Activated naive CD4-positive, alpha-beta T cell treated with anti-CD3 and anti-CD28 coated beads for 36 hours (primary cell): ENCODE data around the gene TUBGCP3. TPM values are rescaled to one million over a fixed set of nuclear protein-coding genes. Genes with fewer than 3 reads are reported as not detected.

Experiments
- CTCF ChIA-PET: fragments of 350-600 bp; sonication (Branson Sonifier 250); formaldehyde crosslinking; loops from one replicate; lab custom pipeline; 2021; ENCODE audit warnings: antibody characterized with exemption; lab: Charles Lee
- DNase-seq: peaks from one replicate; pipeline ENCODE4 v3.0.0-alpha.2; 2020
- H3K27ac Mint-ChIP-seq: one replicate; pipeline ENCODE4 v1.8.0; 2021; ENCODE audit warnings: mild to moderate bottlenecking, mixed read lengths
- H3K27me3 Mint-ChIP-seq: one replicate; pipeline ENCODE4 v1.8.0; 2021; ENCODE audit warnings: low read depth, mixed read lengths
- H3K36me3 Mint-ChIP-seq: one replicate; pipeline ENCODE4 v1.8.0; 2021; ENCODE audit warnings: low read depth, mixed read lengths
- H3K4me1 Mint-ChIP-seq: one replicate; pipeline ENCODE4 v1.8.0; 2021; ENCODE audit warnings: low read depth, mixed read lengths
- H3K4me3 Mint-ChIP-seq: one replicate; pipeline ENCODE4 v1.8.0; 2021; ENCODE audit warnings: mild to moderate bottlenecking, moderate library complexity, mixed read lengths
- H3K9me3 Mint-ChIP-seq: one replicate; pipeline ENCODE4 v1.8.0; 2021; ENCODE audit warnings: mixed read lengths
- intact Hi-C: fragments of 100-400 bp; cut with micrococcal nuclease; formaldehyde crosslinking; loops from one replicate; pipeline ENCODE4 v1.15.1; 2023
- total RNA-seq, 2 experiments: library from RNA; stranded (reverse); gene quantifications; one replicate each; pipeline ENCODE4 v1.2.3, GENCODE V29; 2021

The TUBGCP3 gene
- total RNA-seq, 2 experiments from 2014 or later = 87.5 to 88.3 TPM

DNA sequence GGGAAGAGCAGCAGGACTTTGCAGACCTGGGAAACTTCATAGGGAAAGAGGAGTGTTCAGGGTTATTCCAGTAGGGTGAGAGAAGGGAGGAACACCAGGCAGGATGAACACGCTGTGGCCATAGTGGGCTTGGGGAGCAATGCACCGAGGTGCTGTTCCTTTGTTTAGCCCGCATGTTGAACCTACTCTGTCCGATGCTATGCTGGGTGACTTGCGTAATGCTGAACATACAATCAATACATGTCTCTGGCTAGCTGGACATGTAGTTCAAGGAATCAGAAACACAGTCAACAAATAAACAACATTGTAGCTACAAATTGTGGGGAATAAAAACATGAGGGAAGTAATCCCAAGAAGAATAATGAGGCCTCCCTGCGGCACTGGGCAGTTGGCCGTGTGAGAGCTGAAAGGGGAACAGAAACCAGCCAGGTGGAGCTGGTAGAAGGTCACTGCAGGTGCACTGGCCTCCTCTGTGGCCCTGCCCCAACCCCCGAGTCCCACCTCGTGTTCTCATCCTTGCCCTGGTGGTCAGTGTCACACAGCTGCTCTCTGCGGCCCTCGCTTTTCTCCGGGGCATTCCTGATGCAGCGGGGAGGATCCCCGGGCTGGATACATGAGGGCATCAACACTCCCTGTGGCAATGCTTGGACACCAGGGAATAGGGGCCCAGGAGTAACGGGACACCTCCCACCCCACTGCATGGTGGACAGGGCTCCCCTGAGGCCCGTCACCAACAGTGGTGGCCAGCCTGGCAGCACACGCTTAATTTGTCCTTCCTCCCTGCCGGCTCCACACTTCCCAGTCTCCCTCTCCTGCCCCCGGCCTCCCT is 36.9 kb upstream of the TUBGCP3 start:
- Mint-ChIP-seq H3K4me3 (no peak overlapping the region), H3K27ac (no peak overlapping the region), H3K36me3 (no peaks in the 10 kb centered on the region), H3K4me1 (no peaks in the 10 kb centered on the region), H3K9me3 (no peaks in the 10 kb centered on the region), H3K27me3 (no peaks in the 10 kb centered on the region)
- intact Hi-C loops = no loop called here
- DNase-seq = no peak
- CTCF ChIA-PET = no interaction called here

DNA sequence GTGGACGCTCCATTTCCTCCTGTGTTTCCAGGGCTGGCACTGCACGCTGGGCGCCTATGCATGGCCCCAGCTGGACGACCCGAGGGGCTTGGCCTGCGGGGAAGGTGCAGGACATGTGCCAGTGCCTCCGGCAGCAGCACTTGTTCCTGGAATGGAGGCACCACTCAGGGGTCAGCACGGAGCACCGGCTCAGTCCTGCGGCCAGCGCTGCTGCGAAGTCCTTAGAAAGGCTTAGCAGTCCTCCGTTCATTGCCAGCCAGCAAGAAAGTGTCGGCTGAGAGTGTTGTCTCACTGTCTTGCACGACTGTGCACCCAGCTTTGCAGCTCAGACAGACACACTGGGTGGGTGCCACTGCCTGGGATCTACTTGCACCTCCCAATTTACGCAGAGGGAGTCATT is 36.1 kb upstream of the TUBGCP3 start:
- H3K4me1 Mint-ChIP-seq = no peaks in the 10 kb centered on the region
- H3K27me3 Mint-ChIP-seq = no peaks in the 10 kb centered on the region
- no peaks in the 10 kb centered on the region for H3K36me3 Mint-ChIP-seq
- CTCF ChIA-PET = no interaction called here
- H3K9me3 Mint-ChIP-seq = no peaks in the 10 kb centered on the region
- intact Hi-C loops = no loop called here
- no peak overlapping the region for H3K4me3 Mint-ChIP-seq
- no peak for DNase-seq
- no peak overlapping the region for H3K27ac Mint-ChIP-seq

DNA sequence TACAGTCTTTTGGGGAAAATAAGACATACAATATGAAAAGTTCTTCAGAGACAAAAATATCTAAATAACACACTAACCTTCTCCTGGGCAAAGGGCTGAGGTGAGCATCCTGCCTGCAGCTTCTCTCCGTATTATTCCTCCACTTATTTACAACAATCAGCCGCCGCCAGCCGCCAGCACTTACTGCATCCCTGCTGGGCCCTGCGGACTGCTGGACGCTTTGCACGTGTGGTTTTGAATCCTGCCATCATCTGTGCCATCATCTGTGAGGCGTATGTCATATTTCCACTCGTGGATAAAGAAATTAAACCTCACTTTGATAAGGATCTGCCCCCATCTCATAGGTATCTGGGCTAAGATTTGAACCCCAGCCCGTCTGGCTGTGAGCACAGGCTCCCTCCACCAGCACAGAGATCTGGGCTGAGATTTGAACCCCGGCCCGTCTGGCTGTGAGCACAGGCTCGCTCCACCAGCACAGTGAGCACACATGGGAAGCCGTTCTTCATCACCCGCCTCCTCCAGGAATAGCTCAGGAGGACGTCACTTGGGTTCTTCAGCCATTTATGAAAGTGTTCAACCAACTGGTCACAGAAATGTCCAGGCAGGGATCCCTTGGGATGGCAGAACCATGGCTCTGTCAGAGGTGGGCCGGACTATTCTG is 35.2 kb upstream of the TUBGCP3 start:
- Mint-ChIP-seq H3K4me3 (no peak overlapping the region), H3K27me3 (no peaks in the 10 kb centered on the region), H3K27ac (no peak overlapping the region), H3K9me3 (no peaks in the 10 kb centered on the region), H3K4me1 (no peaks in the 10 kb centered on the region), H3K36me3 (no peaks in the 10 kb centered on the region)
- intact Hi-C loops = no loop called here
- CTCF ChIA-PET = no interaction called here
- no peak for DNase-seq

DNA sequence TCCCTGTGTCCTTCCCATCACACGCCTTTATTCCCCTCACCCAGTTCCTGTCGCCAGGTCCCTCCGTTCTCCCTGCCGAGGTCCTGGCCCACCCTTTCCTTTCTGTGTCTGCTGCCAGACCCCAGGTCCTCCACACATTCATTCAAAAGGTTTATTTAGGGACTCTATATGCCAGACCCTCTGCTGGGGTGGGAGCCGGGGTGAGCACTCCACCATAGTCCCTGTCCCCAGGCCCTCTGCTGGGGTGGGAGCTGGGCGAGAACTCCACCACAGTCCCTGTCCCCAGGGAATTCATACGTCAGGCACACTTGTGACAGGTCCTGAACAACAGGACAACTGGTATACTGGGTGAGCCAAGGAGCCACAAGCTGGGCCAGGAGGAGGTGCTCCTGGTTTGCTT is 34.4 kb upstream of the TUBGCP3 start:
- no peak overlapping the region for H3K4me3 Mint-ChIP-seq
- H3K27ac Mint-ChIP-seq = no peak overlapping the region
- CTCF ChIA-PET = interaction anchor here (2.0 kb wide), 1 partner anchor 16 kb away, joined by 7 read pairs; no protein-coding TSS in a partner anchor
- H3K4me1 Mint-ChIP-seq = no peaks in the 10 kb centered on the region
- H3K9me3 Mint-ChIP-seq = no peaks in the 10 kb centered on the region
- H3K27me3 Mint-ChIP-seq = no peaks in the 10 kb centered on the region
- no peaks in the 10 kb centered on the region for H3K36me3 Mint-ChIP-seq
- no peak for DNase-seq
- intact Hi-C loops = no loop called here

DNA sequence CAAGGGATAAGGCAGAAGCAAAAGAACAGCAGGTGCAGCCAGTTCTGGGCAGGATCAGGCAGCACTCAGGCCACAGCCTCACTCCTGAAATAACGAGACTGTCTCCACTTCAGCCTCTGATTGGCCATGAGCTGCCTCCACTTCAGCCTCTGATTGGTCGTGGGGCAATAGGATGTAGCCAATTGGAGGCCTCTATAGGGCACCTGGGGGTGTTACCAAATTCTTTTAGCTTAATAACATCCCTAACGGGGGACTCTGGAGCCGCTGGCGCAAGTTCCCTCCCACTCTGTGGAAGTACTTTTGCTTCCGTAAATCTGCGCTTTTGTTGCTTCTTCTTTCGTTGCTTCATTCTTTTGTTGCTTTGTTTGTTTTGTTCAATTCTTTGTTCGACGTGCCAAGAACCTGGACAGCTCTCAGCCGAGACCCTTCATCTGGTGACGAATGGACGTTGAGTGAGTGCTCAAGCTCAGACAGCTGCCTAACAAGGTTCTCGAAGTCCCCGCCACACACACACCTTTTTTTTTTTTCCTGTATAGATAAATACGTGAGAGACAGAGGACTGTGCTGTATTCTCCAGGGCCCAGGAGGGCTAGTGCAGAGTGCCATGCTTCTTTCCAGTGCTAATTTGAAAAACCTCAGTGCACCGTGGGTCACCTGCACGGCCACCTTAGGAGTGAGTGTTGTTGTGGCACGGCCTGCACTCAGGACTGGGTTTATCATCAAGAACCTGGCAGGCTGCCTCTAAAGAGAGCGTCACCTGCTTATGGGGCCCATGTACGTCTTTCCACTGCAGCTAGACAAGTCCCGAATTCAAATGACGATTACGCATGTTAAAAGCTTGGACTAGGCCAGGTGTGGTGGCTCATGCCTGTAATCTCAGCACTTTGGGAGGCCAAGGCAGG is 32.0 kb upstream of the TUBGCP3 start:
- H3K9me3 Mint-ChIP-seq = no peaks in the 10 kb centered on the region
- no peaks in the 10 kb centered on the region for H3K4me1 Mint-ChIP-seq
- peaks cover 5% of the 10 kb centered on the region for H3K27me3 Mint-ChIP-seq
- DNase-seq = no peak
- H3K36me3 Mint-ChIP-seq = no peaks in the 10 kb centered on the region
- intact Hi-C loops = no loop called here
- CTCF ChIA-PET = no interaction called here
- no peak overlapping the region for H3K4me3 Mint-ChIP-seq
- no peak overlapping the region for H3K27ac Mint-ChIP-seq

DNA sequence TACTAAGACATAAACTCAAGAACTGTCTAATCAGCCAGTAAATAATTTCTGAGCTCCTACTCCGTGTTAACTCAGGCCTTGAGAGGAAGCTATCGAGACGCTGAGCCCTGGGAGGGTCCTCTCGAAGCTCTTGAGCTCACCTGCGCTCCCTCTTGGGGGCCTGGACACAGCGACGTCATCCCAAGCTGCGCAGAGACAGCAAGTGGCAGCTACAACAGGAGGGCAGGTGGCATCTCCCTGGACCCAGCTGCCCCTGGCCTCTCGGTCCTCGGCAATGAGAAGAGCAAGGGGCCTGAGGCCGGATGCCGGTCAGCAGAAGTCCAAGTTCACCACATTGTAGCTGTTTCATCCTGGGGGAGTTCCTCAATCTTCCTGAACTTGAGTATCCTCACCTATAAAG is 30.5 kb upstream of the TUBGCP3 start:
- H3K36me3 Mint-ChIP-seq = no peaks in the 10 kb centered on the region
- CTCF ChIA-PET = interaction anchor here (0.6 to 1.3 kb wide), 5 partner anchors 10 to 256 kb away, joined by 3 to 6 read pairs (median 3); no protein-coding TSS in a partner anchor

DNA sequence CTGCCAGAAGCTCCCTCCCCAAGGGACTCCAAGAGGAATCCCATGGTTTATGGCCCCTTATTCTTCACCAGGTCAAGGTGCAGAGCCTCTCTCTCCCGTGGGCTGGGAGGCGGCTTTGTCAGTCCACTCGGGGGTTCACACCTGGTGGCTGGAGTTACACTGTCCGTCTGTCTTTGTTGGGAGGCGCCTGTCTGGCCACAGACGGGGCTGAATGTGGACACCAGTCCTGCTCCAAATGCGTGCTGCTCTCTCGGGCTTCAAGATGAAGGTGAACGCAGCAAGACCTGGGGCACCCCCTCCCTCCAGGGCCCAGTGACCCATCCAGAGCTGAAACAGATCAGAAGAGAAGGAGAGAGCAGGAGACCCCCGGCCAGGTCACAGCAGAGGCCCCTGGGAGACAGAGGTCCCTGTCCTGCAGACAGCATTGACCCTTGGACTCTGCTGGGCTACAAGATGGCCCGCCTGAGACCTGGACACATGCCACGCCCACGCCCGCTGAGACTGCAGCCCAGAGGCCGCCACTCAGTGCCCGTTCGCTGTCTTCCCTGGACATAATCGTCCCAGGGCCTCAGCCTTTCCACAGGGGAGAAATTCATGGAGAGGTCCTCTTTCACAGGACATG is 29.9 kb upstream of the TUBGCP3 start:
- intact Hi-C loops = loop anchor here (1.0 kb wide), 1 partner anchor 256 kb away; no protein-coding TSS in a partner anchor
- CTCF ChIA-PET = interaction anchor here (0.6 to 1.3 kb wide), 4 partner anchors 10 to 257 kb away, joined by 3 to 6 read pairs (median 3); no protein-coding TSS in a partner anchor

More for the DNA sequence above, 30.5 kb upstream of the TUBGCP3 start:
- peaks cover 5% of the 10 kb centered on the region for H3K27me3 Mint-ChIP-seq
- intact Hi-C loops = no loop called here
- H3K9me3 Mint-ChIP-seq = no peaks in the 10 kb centered on the region
- H3K27ac Mint-ChIP-seq = no peak overlapping the region
- no peaks in the 10 kb centered on the region for H3K4me1 Mint-ChIP-seq
- no peak overlapping the region for H3K4me3 Mint-ChIP-seq
- DNase-seq = no peak

DNA sequence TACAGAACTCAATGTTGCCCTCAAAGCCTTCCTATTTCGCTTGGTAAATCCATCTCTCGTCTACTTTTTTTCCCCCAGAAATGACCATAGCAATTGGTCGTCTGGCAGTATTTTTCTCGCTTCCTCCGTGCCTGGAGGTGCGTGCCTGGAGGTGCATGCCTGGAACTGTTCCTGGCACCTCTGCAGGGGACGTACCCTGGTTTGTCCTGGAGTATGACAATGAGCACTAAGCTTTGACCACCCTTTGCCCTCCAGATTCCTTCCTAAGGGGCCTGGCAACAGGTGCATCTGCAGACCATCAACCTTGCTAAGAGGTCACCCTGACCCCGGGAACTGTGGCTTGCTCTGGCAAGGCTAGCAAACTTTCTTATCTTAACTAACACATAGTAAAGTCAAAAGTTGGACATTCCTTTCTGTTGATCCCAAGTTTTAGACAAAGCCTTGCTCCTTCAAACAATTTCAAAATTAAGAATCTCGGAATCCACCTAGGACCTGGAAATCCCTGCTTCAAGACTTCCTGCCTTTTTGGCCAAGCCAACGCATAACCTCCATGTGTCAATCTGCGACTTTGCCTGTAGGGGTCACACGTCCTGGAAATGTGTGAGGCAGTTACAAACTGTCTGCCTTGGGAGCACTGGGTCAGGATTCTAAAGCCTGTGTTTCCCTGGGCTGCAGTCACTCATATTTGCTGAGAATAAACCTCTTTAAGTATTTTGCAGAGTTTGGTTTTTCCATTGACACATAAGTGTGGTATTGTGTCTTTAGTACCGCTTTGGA is 28.8 kb upstream of the TUBGCP3 start:
- Mint-ChIP-seq H3K27ac (no peak overlapping the region), H3K36me3 (no peaks in the 10 kb centered on the region), H3K9me3 (no peaks in the 10 kb centered on the region), H3K4me1 (no peaks in the 10 kb centered on the region), H3K27me3 (peaks cover 5% of the 10 kb centered on the region), H3K4me3 (no peak overlapping the region)
- CTCF ChIA-PET = interaction anchor here (1.2 kb wide), 1 partner anchor 11 kb away, joined by 3 read pairs; no protein-coding TSS in a partner anchor
- DNase-seq = peak; percentile 47
- intact Hi-C loops = loop anchor here (1.0 kb wide), 1 partner anchor 258 kb away; no protein-coding TSS in a partner anchor

More for the DNA sequence above, 29.9 kb upstream of the TUBGCP3 start:
- H3K9me3 Mint-ChIP-seq = no peaks in the 10 kb centered on the region
- H3K27me3 Mint-ChIP-seq = peaks cover 5% of the 10 kb centered on the region
- no peak overlapping the region for H3K4me3 Mint-ChIP-seq
- no peaks in the 10 kb centered on the region for H3K4me1 Mint-ChIP-seq
- H3K36me3 Mint-ChIP-seq = no peaks in the 10 kb centered on the region
- H3K27ac Mint-ChIP-seq = no peak overlapping the region
- DNase-seq = no peak

DNA sequence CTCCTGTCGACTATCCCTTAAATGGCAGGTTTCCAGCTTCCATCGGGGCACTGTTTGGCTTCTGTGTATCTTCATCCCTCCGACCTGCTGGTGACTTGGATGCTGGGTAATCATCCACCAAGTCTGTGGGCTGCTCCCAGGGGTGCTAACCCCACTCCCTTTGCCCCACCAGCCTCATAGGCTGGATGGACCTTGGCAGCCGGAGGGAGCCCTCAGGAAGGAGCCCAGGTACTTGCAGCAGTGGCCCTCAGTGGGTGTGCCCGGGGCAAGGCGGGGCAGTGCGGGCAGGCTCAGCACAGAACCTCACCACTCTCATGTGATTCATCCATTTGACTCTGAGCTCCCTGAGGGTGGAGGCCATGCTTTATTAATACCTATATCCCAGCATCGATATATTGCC is 27.4 kb upstream of the TUBGCP3 start:
- H3K4me3 Mint-ChIP-seq = no peak overlapping the region
- peaks cover 5% of the 10 kb centered on the region for H3K27me3 Mint-ChIP-seq
- H3K9me3 Mint-ChIP-seq = no peaks in the 10 kb centered on the region
- CTCF ChIA-PET = no interaction called here
- H3K36me3 Mint-ChIP-seq = no peaks in the 10 kb centered on the region
- DNase-seq = no peak
- intact Hi-C loops = no loop called here
- no peak overlapping the region for H3K27ac Mint-ChIP-seq
- no peaks in the 10 kb centered on the region for H3K4me1 Mint-ChIP-seq

DNA sequence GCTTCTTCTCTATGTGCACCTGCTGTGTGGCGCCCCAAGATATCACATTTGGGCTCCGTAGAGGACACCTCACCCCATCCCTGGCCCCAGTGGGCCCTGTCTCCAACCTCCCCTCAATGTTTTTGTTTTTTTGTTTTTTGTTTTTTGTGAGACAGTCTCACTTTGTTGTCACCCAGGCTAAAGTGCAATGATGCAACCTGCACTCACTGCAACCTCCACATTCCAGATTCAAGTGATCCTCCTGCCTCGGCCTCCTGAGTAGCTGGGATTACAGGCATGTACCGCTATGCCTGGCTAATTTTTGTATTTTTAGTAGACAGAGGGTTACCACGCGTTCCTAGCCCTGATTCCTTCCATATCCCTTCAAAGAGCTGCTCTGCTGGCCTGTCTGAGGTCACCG is 26.9 kb upstream of the TUBGCP3 start:
- DNase-seq = no peak
- Mint-ChIP-seq H3K9me3 (no peaks in the 10 kb centered on the region), H3K27me3 (peaks cover 5% of the 10 kb centered on the region), H3K36me3 (no peaks in the 10 kb centered on the region), H3K27ac (no peak overlapping the region), H3K4me3 (no peak overlapping the region), H3K4me1 (no peaks in the 10 kb centered on the region)
- CTCF ChIA-PET = interaction anchor here (0.6 kb wide), 1 partner anchor 172 kb away, joined by 3 read pairs; no protein-coding TSS in a partner anchor
- intact Hi-C loops = no loop called here

DNA sequence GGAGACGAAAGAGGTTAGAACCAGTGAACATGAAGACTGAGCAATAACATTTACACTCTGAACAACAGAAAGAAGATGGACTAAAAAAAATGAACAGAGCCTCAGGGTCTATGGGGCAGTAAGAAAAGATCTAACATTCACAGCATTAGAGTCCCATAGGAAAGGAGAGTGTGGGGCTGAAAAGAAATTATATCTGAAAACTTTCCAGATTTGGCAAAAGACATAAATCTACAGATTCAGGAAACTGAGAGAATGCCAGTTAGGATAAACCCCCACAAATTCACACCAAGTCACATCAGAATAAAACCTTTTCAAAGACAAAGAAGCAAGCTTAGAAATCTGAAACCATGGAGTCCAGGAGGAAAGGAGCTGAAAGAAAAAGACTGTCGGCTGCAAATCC is 20.3 kb upstream of the TUBGCP3 start:
- no peak for DNase-seq
- CTCF ChIA-PET = interaction anchor here (0.9 to 1.7 kb wide), 3 partner anchors 10 to 1134 kb away, joined by 3 to 5 read pairs (median 5); no protein-coding TSS in a partner anchor
- no peak overlapping the region for H3K4me3 Mint-ChIP-seq
- H3K36me3 Mint-ChIP-seq = no peaks in the 10 kb centered on the region
- H3K27me3 Mint-ChIP-seq = peaks cover 5% of the 10 kb centered on the region
- H3K27ac Mint-ChIP-seq = no peak overlapping the region
- H3K4me1 Mint-ChIP-seq = peaks cover 3% of the 10 kb centered on the region
- intact Hi-C loops = loop anchor here (5.0 kb wide), 2 partner anchors 81 to 546 kb away; no protein-coding TSS in a partner anchor
- H3K9me3 Mint-ChIP-seq = no peaks in the 10 kb centered on the region
